HepG2 (cell line): ENCODE results near the gene S100P. TPM values are rescaled to one million over a fixed set of nuclear protein-coding genes. Genes with fewer than 3 reads are reported as not detected.

Experiments
- ATAC-seq: fragments of 200-7000 bp; cut with Tn5 transposase; 3 replicates; pipeline ENCODE4 v1.9.1; 2020; ENCODE audit warnings: mild to moderate bottlenecking, moderate library complexity
- BruUV-seq: library from RNA; stranded (reverse); fragments of 400-500 nt; replicated peaks from 2 replicates; lab custom pipeline; 2021; lab: Mats Ljungman, UMichigan
- CTCF ChIA-PET: fragments of 300-600 bp; formaldehyde crosslinking; extraction: SDS; loops from one replicate; lab custom pipeline; 2021; ENCODE audit warnings: low total read pairs, inconsistent platforms, low intra/inter-chr PET ratio; lab: Yijun Ruan, JAX
- POLR2A ChIA-PET: fragments of 350-600 bp; sonication (Branson Sonifier 250); formaldehyde crosslinking; loops from one replicate; lab custom pipeline; 2020; ENCODE audit warnings: antibody characterized with exemption, inconsistent platforms; lab: Yijun Ruan, JAX
- DNase-seq: peaks from one replicate; pipeline ENCODE4 v3.0.0-alpha.2; 2015; ENCODE audit warnings: low spot score
- FAIRE-seq: peaks from 3 replicates; lab custom pipeline; 2011; peaks lifted over from hg19 to GRCh38; lab: Jason Lieb, UNC
- H2AFZ ChIP-seq: one replicate; pipeline ENCODE4 v1.6.1; 2011; ENCODE audit warnings: low read length, inconsistent platforms
- H3K27ac ChIP-seq: fragments of 300-600 bp; 3 replicates; pipeline ENCODE4 v1.8.0; 2011; ENCODE audit warnings: mixed run types, mild to moderate bottlenecking, mixed read lengths, low read length, inconsistent platforms; ENCODE audit not compliant: insufficient read depth; ENCODE audit errors: extremely low read length
- H3K27me3 ChIP-seq, 2 experiments: fragments of 200-600 bp in 1 of 2; 2 replicates in 1 of 2; 3 replicates in 1 of 2; pipeline versions ENCODE4 v1.6.0 to v1.8.0; 2011; ENCODE audit warnings: low read length in 2 of 2, mild to moderate bottlenecking in 2 of 2, moderate library complexity in 2 of 2, inconsistent platforms in 1 of 2; ENCODE audit not compliant: insufficient read depth in 2 of 2, control insufficient read depth in 1 of 2
- H3K36me3 ChIP-seq, 2 experiments: fragments of 200-600 bp in 1 of 2; replicated peaks in 1 of 2; 2 replicates in 1 of 2; 3 replicates in 1 of 2; pipeline versions ENCODE4 v1.5.1 to v1.8.0; 2011; ENCODE audit warnings: low read length in 2 of 2, inconsistent platforms in 1 of 2; ENCODE audit not compliant: insufficient read depth in 2 of 2, control insufficient read depth in 1 of 2
- H3K4me1 ChIP-seq: 2 replicates; pipeline ENCODE4 v1.5.1; 2012; ENCODE audit warnings: low read length, inconsistent platforms; ENCODE audit not compliant: insufficient read depth
- H3K4me2 ChIP-seq: 2 replicates; pipeline ENCODE4 v1.6.0; 2011; ENCODE audit warnings: low read depth, low read length, inconsistent platforms
- H3K4me3 ChIP-seq, 3 experiments: fragments of 200-600 bp in 1 of 3; sonication (generic), shearing (Covaris generic) in 1 of 3; replicated peaks in 1 of 3; 2 replicates each; pipeline ENCODE4 v1.5.1; 2011 to 2016; ENCODE audit warnings: low read length in 3 of 3, inconsistent platforms in 2 of 3, low read depth in 2 of 3, mild to moderate bottlenecking in 2 of 3, control low read depth in 1 of 3, mixed read lengths in 1 of 3; ENCODE audit not compliant: insufficient read depth in 1 of 3
- H3K79me2 ChIP-seq: one replicate; pipeline ENCODE4 v1.6.1; 2011; ENCODE audit warnings: low read length, inconsistent platforms; ENCODE audit not compliant: insufficient read depth
- H3K9ac ChIP-seq: 2 replicates; pipeline ENCODE4 v1.6.0; 2011; ENCODE audit warnings: mild to moderate bottlenecking, low read depth, low read length, inconsistent platforms; ENCODE audit not compliant: insufficient read depth
- H3K9me3 ChIP-seq: 2 replicates; pipeline ENCODE4 v1.5.1; 2012; ENCODE audit warnings: mild to moderate bottlenecking, low read length
- H4K20me1 ChIP-seq: 2 replicates; pipeline ENCODE4 v1.6.0; 2011; ENCODE audit warnings: inconsistent platforms, mild to moderate bottlenecking, low read length, moderate library complexity; ENCODE audit not compliant: insufficient read depth
- CBFB ChIP-seq: sonication (generic); formaldehyde crosslinking; IDR thresholded peaks from 2 replicates; pipeline ENCODE4 v1.4.0; 2020; ENCODE audit warnings: missing genetic modification reagents
- PHF20 ChIP-seq: sonication (generic); formaldehyde crosslinking; IDR thresholded peaks from 2 replicates; pipeline ENCODE4 v1.5.0; 2020; ENCODE audit warnings: mild to moderate bottlenecking, missing genetic modification reagents
- POLR2A ChIP-seq, 2 experiments: IDR thresholded peaks; 2 replicates each; pipeline ENCODE4 v1.6.1; 2011; ENCODE audit warnings: low read depth in 2 of 2, low read length in 2 of 2, mild to moderate bottlenecking in 1 of 2, moderate library complexity in 1 of 2; ENCODE audit not compliant: insufficient read depth in 1 of 2
- POLR2AphosphoS5 ChIP-seq: IDR thresholded peaks from 2 replicates; pipeline ENCODE4 v1.6.1; 2012; ENCODE audit warnings: low read depth, low read length
- POLR2G ChIP-seq: fragments of 200-400 bp; formaldehyde crosslinking; IDR thresholded peaks from 2 replicates; pipeline ENCODE4 v1.6.1; 2018; ENCODE audit warnings: mild to moderate bottlenecking, low read depth, low read length, moderate library complexity
- ZC3H13 ChIP-seq: sonication (generic); formaldehyde crosslinking; IDR thresholded peaks from 2 replicates; pipeline ENCODE4 v1.8.1; 2023; ENCODE audit warnings: mild to moderate bottlenecking, missing genetic modification reagents, moderate library complexity
- ZFY ChIP-seq: sonication (generic); formaldehyde crosslinking; IDR thresholded peaks from 2 replicates; pipeline ENCODE4 v1.4.0; 2020; ENCODE audit warnings: missing genetic modification reagents
- WGBS: methylation state at CpG from one replicate; pipeline ENCODE4 v1.1.6; 2017; ENCODE audit warnings: low lambda C conversion rate; 5-methylcytosine and 5-hydroxymethylcytosine counted together
- in situ Hi-C: cut with HindIII; loops from 2 replicates; pipeline ENCODE4 v1.10.0; 2017; ENCODE audit warnings: low pct_unique_long_range_greater_than_20kb; ENCODE audit not compliant: extremely low pct_ligation_motif_present
- intact Hi-C: fragments of 100-400 bp; cut with micrococcal nuclease; formaldehyde crosslinking; loops from one replicate; pipeline ENCODE4 v1.10.0; 2022; ENCODE audit not compliant: unreplicated experiment
- polyA plus RNA-seq, 8 experiments: library from polyadenylated mRNA; depleted of rRNA in 3 of 8; stranded (reverse) in 7 of 8; unstranded in 1 of 8; fragments of >200 nt; fragmentation: Illumina TruSeq in 4 of 8; extraction: Trizol in 4 of 8; gene quantifications; 2 replicates each; pipeline versions ENCODE4 v1.2.1 to v1.2.3, GENCODE V29; 2011 to 2016; ENCODE audit warnings: low read depth in 4 of 8, missing spikeins in 1 of 8, mixed read lengths in 1 of 8; ENCODE audit not compliant: insufficient read depth in 1 of 8
- total RNA-seq, 5 experiments: library from RNA; depleted of rRNA; stranded (reverse); fragments of >200 nt; fragmentation: Illumina TruSeq; extraction: Trizol; gene quantifications; 2 replicates each; pipeline ENCODE4 v1.2.3, GENCODE V29; 2016; ENCODE audit warnings: low read depth in 1 of 5
- TF ChIP-seq, protein P1 (sequence below), 2 experiments: sonication (generic) in 1 of 2; formaldehyde crosslinking in 1 of 2; IDR thresholded peaks; 2 replicates each; pipeline versions ENCODE4 v1.4.0 to v1.6.1; 2016 to 2020; ENCODE audit warnings: borderline replicate concordance in 1 of 2, low read depth in 1 of 2, mild to moderate bottlenecking in 1 of 2, missing genetic modification reagents in 1 of 2

Gene S100P
- total and polyA plus RNA-seq, 2 of the 13 experiments (the other 11 are each of a cell fraction or from before 2014, with no cell fraction given) = 278 to 1,649 TPM

GRCh38 chr4:6718932-6719610 lies 25.4 kb downstream of the S100P start:
- no peak overlapping the region for H3K27ac ChIP-seq
- POLR2A ChIA-PET = interaction anchor here (0.6 to 4.0 kb wide), 2 partner anchors 25 to 49 kb away, joined by 3 to 23 read pairs; no protein-coding TSS in a partner anchor
- no peak overlapping the region for H3K9ac ChIP-seq
- H3K79me2 ChIP-seq = peaks cover 22% of the 10 kb centered on the region
- in situ Hi-C loops = no loop called here
- no peak overlapping the region for H2AFZ ChIP-seq
- H3K27me3 ChIP-seq = no peaks in the 10 kb centered on the region
- BruUV-seq = no TSS peak
- H3K36me3 ChIP-seq = no peaks in the 10 kb centered on the region
- CTCF ChIA-PET = interaction anchor here (3.2 kb wide), 1 partner anchor 155 kb away, joined by 50 read pairs; no protein-coding TSS in a partner anchor
- FAIRE-seq = no peak
- no peak for DNase-seq
- TF ChIP-seq POLR2G (peak; percentile 56), ZC3H13 (CRISPR knock-in tag) (peak; percentile 86), PHF20 (CRISPR knock-in tag) (no peak), POLR2AphosphoS5 (0 out of 2 replicates have a peak, but pooled peaks have one; percentile 20), CBFB (CRISPR knock-in tag) (no peak), ZFY (0 out of 2 replicates have a peak, but pooled peaks have one; percentile 6), POLR2A (IDR thresholded peaks at IDR 0.05; ENCODE audit: insufficient read depth in 1 of 2, low read depth in 2 of 2, low read length in 2 of 2) (peak in 1 of 2 experiments; percentile 30; a peak in 1 of 4 replicates)
- TF ChIP-seq, protein P1, sequence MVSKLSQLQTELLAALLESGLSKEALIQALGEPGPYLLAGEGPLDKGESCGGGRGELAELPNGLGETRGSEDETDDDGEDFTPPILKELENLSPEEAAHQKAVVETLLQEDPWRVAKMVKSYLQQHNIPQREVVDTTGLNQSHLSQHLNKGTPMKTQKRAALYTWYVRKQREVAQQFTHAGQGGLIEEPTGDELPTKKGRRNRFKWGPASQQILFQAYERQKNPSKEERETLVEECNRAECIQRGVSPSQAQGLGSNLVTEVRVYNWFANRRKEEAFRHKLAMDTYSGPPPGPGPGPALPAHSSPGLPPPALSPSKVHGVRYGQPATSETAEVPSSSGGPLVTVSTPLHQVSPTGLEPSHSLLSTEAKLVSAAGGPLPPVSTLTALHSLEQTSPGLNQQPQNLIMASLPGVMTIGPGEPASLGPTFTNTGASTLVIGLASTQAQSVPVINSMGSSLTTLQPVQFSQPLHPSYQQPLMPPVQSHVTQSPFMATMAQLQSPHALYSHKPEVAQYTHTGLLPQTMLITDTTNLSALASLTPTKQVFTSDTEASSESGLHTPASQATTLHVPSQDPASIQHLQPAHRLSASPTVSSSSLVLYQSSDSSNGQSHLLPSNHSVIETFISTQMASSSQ (IDR thresholded peaks at IDR 0.05; ENCODE audit: low read depth) = no peak
- TF ChIP-seq, protein P1 (CRISPR knock-in tag; IDR thresholded peaks at IDR 0.05; ENCODE audit: borderline replicate concordance) = no peak
- no peak overlapping the region for H3K4me2 ChIP-seq
- WGBS = 70% methylated on average over 7 of the region's 7 CpGs
- ATAC-seq = no peak
- H4K20me1 ChIP-seq = 0 out of 2 replicates have a peak, but pooled peaks cover 8% of the 10 kb centered on the region
- peaks cover 54% of the 10 kb centered on the region for H3K4me1 ChIP-seq
- no peak overlapping the region for H3K4me3 ChIP-seq
- H3K9me3 ChIP-seq = no peaks in the 10 kb centered on the region
- intact Hi-C loops = no loop called here
